Neural cell (in vitro differentiated cells): ENCODE results near the gene LAYN.

Experiments used
- EP300 ChIP-seq: fragments of 450-650 bp; conservative IDR thresholded peaks from 2 replicates; pipeline ENCODE4 v1.6.1; 2014; ENCODE audit warnings: antibody characterized with exemption, mild to moderate bottlenecking, moderate library complexity; ENCODE audit not compliant: poor library complexity, severe bottlenecking
- EZH2 ChIP-seq: fragments of 200-600, 300-800 bp; shearing (Covaris generic), sonication (generic); IDR thresholded peaks from 2 replicates; pipeline ENCODE4 v1.6.1; 2014; ENCODE audit warnings: antibody characterized with exemption, low read length, borderline replicate concordance, mild to moderate bottlenecking; ENCODE audit not compliant: insufficient read depth, poor library complexity, severe bottlenecking
- MXI1 ChIP-seq: fragments of 450-650 bp; conservative IDR thresholded peaks from 2 replicates; pipeline ENCODE4 v1.6.1; 2014; ENCODE audit warnings: antibody characterized with exemption, mild to moderate bottlenecking; ENCODE audit not compliant: poor library complexity, severe bottlenecking
- POLR2AphosphoS5 ChIP-seq: IDR thresholded peaks from 2 replicates; pipeline ENCODE4 v1.6.1; 2012
- RAD21 ChIP-seq: fragments of 450-650 bp; conservative IDR thresholded peaks from 2 replicates; pipeline ENCODE4 v1.6.1; 2014; ENCODE audit warnings: antibody characterized with exemption, mild to moderate bottlenecking, moderate library complexity
- TF ChIP-seq, protein P1 (sequence below): fragments of 450-650 bp; IDR thresholded peaks from 2 replicates; pipeline ENCODE4 v1.5.1; 2014; ENCODE audit warnings: antibody characterized with exemption, mild to moderate bottlenecking, moderate library complexity; ENCODE audit not compliant: poor library complexity, severe bottlenecking
- TF ChIP-seq, protein P2 (sequence below): IDR thresholded peaks from 2 replicates; pipeline ENCODE4 v1.6.1; 2012; ENCODE audit warnings: borderline replicate concordance

DNA sequence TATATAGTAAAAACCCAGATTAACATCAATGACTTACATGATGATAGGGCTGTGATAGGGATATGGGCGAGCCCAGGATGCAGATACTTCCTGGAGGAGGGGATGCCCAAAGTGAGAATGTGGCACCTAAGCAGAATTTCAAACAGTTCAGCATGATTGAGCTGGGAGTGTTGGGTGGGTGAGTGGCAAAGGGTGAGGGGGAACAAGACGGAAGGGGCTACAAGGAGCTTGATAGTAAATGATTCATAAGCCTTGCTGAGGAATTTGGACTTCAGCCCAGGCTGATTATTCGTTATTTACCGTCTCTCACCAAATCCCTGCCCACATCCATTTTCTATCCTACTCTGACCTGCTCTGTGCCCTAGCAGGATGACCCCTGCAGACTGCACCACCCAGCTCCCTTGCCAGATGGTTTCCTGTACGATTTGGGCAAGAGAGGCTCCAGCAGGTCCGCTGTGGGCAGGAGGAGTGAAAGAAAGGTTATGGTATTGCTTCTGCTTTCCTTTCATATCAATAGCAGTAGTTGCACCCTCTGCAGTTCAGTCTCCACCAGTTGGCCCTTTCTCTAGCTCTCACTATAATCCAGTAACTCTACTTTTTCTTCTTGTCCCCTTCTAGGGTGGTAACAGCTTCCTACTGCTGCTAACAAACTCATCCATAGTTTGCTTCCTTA is 31.4 kb downstream of the LAYN start:
- no peak for TF ChIP-seq POLR2AphosphoS5
- no peak for TF ChIP-seq EZH2
- TF ChIP-seq, protein P1, sequence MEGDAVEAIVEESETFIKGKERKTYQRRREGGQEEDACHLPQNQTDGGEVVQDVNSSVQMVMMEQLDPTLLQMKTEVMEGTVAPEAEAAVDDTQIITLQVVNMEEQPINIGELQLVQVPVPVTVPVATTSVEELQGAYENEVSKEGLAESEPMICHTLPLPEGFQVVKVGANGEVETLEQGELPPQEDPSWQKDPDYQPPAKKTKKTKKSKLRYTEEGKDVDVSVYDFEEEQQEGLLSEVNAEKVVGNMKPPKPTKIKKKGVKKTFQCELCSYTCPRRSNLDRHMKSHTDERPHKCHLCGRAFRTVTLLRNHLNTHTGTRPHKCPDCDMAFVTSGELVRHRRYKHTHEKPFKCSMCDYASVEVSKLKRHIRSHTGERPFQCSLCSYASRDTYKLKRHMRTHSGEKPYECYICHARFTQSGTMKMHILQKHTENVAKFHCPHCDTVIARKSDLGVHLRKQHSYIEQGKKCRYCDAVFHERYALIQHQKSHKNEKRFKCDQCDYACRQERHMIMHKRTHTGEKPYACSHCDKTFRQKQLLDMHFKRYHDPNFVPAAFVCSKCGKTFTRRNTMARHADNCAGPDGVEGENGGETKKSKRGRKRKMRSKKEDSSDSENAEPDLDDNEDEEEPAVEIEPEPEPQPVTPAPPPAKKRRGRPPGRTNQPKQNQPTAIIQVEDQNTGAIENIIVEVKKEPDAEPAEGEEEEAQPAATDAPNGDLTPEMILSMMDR = no peak
- TF ChIP-seq RAD21 = no peak
- no peak for TF ChIP-seq EP300
- TF ChIP-seq, protein P2, sequence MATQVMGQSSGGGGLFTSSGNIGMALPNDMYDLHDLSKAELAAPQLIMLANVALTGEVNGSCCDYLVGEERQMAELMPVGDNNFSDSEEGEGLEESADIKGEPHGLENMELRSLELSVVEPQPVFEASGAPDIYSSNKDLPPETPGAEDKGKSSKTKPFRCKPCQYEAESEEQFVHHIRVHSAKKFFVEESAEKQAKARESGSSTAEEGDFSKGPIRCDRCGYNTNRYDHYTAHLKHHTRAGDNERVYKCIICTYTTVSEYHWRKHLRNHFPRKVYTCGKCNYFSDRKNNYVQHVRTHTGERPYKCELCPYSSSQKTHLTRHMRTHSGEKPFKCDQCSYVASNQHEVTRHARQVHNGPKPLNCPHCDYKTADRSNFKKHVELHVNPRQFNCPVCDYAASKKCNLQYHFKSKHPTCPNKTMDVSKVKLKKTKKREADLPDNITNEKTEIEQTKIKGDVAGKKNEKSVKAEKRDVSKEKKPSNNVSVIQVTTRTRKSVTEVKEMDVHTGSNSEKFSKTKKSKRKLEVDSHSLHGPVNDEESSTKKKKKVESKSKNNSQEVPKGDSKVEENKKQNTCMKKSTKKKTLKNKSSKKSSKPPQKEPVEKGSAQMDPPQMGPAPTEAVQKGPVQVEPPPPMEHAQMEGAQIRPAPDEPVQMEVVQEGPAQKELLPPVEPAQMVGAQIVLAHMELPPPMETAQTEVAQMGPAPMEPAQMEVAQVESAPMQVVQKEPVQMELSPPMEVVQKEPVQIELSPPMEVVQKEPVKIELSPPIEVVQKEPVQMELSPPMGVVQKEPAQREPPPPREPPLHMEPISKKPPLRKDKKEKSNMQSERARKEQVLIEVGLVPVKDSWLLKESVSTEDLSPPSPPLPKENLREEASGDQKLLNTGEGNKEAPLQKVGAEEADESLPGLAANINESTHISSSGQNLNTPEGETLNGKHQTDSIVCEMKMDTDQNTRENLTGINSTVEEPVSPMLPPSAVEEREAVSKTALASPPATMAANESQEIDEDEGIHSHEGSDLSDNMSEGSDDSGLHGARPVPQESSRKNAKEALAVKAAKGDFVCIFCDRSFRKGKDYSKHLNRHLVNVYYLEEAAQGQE = no peak
- TF ChIP-seq MXI1 = no peak
